ENCODE measurements around the gene PI16.

Gene PI16

DNA sequence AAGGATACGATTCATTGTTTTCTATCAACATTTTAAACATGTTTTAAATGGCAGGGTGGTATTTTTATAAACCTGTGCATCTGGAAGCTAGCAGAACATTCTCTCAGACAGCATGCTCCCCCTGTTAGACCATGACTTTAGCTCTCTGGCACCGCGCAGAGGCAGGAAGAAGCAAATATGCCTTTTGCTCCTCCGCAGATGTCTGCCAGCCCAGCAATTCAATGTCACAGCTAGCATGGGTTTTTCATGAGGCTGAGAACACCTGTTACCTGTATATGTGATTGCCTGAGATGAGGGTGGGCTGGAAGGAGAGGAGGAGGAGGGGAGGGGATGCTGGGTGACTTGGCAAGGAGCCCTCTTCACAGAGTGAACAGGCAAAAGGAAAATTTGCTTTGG, 24.8 kb downstream of the PI16 start:
- TF ChIP-seq MAX (IDR thresholded peaks at IDR 0.05; ENCODE audit: low read depth, low read length) (no peak), MYC (IDR thresholded peaks at IDR 0.05; ENCODE audit: low read depth, low read length) (no peak), POLR2A (IDR thresholded peaks at IDR 0.05; ENCODE audit: extremely low read depth, insufficient read length) (no peak)
- TF ChIP-seq, protein P1, sequence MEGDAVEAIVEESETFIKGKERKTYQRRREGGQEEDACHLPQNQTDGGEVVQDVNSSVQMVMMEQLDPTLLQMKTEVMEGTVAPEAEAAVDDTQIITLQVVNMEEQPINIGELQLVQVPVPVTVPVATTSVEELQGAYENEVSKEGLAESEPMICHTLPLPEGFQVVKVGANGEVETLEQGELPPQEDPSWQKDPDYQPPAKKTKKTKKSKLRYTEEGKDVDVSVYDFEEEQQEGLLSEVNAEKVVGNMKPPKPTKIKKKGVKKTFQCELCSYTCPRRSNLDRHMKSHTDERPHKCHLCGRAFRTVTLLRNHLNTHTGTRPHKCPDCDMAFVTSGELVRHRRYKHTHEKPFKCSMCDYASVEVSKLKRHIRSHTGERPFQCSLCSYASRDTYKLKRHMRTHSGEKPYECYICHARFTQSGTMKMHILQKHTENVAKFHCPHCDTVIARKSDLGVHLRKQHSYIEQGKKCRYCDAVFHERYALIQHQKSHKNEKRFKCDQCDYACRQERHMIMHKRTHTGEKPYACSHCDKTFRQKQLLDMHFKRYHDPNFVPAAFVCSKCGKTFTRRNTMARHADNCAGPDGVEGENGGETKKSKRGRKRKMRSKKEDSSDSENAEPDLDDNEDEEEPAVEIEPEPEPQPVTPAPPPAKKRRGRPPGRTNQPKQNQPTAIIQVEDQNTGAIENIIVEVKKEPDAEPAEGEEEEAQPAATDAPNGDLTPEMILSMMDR (IDR thresholded peaks at IDR 0.05; ENCODE audit: low read depth, low read length) = no peak
- DNase-seq (ENCODE audit: low read depth) = no peak
- H3K4me3 ChIP-seq (ENCODE audit: low read depth, low read length) = no peak overlapping the region

DNA sequence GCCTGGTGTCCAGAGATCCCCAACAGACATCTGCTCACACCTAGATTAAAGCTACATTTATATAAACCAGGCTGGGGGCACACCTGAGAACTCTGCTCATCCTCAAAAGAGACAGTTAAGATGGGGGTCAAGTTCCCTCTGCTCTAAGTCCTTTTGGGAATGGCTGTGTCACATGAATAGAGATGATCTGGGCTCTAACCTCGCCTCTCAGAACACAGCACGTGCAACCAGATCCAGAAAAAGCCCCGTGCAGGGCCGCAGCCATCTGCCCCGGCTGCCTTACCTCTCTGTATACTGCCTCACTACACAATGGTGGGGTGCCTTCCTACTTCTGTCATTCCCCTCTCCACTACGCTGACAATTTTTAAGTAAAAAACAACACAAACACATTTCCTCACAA, 25.6 kb downstream of the PI16 start:
- no peak for DNase-seq (ENCODE audit: low read depth)
- TF ChIP-seq POLR2A (IDR thresholded peaks at IDR 0.05; ENCODE audit: extremely low read depth, insufficient read length) (no peak), MYC (IDR thresholded peaks at IDR 0.05; ENCODE audit: low read depth, low read length) (no peak), MAX (IDR thresholded peaks at IDR 0.05; ENCODE audit: low read depth, low read length) (no peak)
- TF ChIP-seq, protein P1 (IDR thresholded peaks at IDR 0.05; ENCODE audit: low read depth, low read length) = no peak
- H3K4me3 ChIP-seq (ENCODE audit: low read depth, low read length) = no peak overlapping the region

DNA sequence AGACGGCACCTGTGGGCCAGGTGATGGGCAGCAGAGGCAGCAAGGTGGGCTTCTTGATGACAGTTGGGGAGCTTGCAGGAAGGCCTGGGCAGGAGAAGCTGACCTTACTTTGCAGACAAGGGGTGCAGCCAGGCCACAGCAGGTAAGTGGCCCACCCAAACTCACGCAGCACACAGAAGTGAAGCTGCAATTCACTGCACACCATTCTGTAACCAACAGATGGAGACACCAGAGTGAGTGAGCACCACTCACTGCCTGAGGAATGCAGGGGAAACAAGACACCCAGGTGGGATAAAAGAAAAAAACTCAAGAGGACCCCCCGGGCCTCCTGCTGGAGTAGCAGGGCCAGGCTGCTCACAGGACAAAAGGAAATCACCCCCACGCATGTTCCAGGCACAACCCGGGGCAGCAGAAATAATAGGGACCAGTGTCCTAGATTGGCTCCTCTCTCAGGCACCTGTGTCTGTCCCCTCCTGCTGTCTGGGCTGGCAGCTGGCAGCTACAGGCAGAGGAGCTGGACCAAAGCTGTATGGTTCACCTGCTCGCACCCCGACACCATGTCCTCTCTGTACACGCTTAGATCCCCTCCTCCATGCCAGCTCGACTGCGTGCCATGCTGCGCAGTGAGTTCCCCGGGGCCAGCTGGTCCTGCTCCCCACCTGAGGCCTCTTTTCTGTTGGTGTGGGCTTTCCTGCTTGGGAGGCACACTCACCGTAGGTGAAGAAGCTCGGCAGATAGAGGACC, 26.5 kb downstream of the PI16 start:
- no peak for DNase-seq (ENCODE audit: low read depth)
- no peak overlapping the region for H3K4me3 ChIP-seq (ENCODE audit: low read depth, low read length)
- TF ChIP-seq, protein P1 (IDR thresholded peaks at IDR 0.05; ENCODE audit: low read depth, low read length) = no peak
- TF ChIP-seq MAX (IDR thresholded peaks at IDR 0.05; ENCODE audit: low read depth, low read length) (no peak), POLR2A (IDR thresholded peaks at IDR 0.05; ENCODE audit: extremely low read depth, insufficient read length) (no peak), MYC (IDR thresholded peaks at IDR 0.05; ENCODE audit: low read depth, low read length) (no peak)

DNA sequence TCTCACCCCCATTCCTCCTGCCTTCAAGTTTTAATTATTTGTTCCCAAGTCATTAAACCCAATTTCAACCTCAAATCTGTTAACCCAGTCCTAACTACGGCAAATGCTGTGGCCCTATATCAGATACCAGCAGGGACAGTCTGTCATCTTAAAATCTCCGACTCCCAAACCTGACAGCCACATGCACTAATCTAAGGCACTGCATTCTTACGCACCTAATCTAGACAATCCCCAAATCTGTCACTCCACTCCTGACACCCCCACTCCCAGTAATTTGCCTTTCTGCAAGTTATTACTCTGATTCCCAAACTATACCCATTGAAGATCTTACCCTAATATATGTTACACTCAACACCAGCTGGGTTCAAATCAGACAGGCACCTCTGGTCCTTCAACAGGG, 29.0 kb downstream of the PI16 start:
- TF ChIP-seq, protein P1 (IDR thresholded peaks at IDR 0.05; ENCODE audit: low read depth, low read length) = no peak
- TF ChIP-seq MYC (IDR thresholded peaks at IDR 0.05; ENCODE audit: low read depth, low read length) (no peak), MAX (IDR thresholded peaks at IDR 0.05; ENCODE audit: low read depth, low read length) (no peak)
- no peak for DNase-seq (ENCODE audit: low read depth)
- H3K4me3 ChIP-seq (ENCODE audit: low read depth, low read length) = no peak overlapping the region

DNA sequence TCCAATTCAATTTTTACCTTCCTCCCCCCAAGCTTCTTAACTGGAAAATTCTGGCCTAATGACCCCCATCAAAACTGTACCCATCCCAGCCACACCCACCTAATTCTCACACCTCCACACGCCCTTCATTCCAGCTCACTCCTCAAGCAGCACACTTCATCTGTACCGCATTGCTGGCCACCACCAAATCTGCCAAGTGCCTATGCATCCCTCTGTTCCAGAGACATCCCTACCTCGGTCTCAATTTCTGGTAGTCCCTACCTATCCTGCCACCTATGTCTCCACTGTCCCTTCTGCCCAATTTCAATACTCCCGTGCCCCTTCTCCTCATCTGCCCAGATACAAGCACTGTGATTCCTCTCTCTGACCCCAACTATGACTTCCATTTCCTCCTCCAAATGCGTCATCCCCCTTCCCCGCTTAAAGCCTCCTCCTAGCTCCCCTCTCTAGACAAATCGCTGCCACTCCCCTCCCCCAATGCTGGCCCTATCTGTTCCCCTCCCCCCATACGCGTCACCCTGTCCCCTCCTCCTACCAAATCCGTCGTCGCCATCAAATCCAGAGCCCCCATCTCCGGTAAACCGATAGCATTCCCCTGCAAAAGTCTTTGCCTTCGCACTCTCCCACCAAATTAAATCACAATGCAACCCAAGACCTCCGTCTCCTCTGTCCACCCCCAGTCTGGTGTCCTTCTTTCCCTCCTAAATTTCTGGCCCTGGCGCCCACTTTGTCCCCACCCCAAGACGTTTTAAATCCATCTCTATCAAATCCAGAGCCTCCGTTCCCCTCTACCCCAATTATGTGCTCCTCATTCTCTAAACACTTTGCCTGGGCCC, 30.3 kb downstream of the PI16 start:
- no peak for TF ChIP-seq MYC (IDR thresholded peaks at IDR 0.05; ENCODE audit: low read depth, low read length)
- no peak for TF ChIP-seq MAX (IDR thresholded peaks at IDR 0.05; ENCODE audit: low read depth, low read length)
- no peak for TF ChIP-seq POLR2A (IDR thresholded peaks at IDR 0.05; ENCODE audit: extremely low read depth, insufficient read length)
- TF ChIP-seq, protein P1 (IDR thresholded peaks at IDR 0.05; ENCODE audit: low read depth, low read length) = no peak
- peak overlapping the region; percentile 79 for H3K4me3 ChIP-seq (ENCODE audit: low read depth, low read length)
- DNase-seq (ENCODE audit: low read depth) = peak; percentile 43

All from NB4 (cell line).